Measurements from ENCODE around the gene CHRNA10.

- TF ChIP-seq CTCF (IDR thresholded peaks at IDR 0.05) (no peak), POLR2AphosphoS5 (IDR thresholded peaks at IDR 0.05) (no peak)
Measured at GRCh38 chr11:3615998-3616397, 55.2 kb downstream of the CHRNA10 start.

All from esophagus muscularis mucosa (tissue), 3 donors.